OCI-M2 (cell line): Measurements from ENCODE around the gene DNAL1.

Experiments used
- DNase-seq: peaks from one replicate; lab custom pipeline; 2025; ENCODE audit not compliant: unreplicated experiment; lab: John Stamatoyannopoulos, UW

DNAL1 gene

GRCh38 chr14:73722581-73722980 is 77.8 kb downstream of the DNAL1 start:
- DNase-seq = no peak

GRCh38 chr14:73723406-73723796 is 78.6 kb downstream of the DNAL1 start:
- DNase-seq = no peak

- DNase-seq = no peak
Measured at GRCh38 chr14:73723797-73724661, 79.2 kb downstream of the DNAL1 start.

GRCh38 chr14:73724696-73725095 is 79.9 kb downstream of the DNAL1 start:
- no peak for DNase-seq

- DNase-seq = no peak
Measured at GRCh38 chr14:73725116-73726024, 80.6 kb downstream of the DNAL1 start.

- DNase-seq = no peak
Measured at GRCh38 chr14:73726025-73726961, 81.5 kb downstream of the DNAL1 start.

- DNase-seq = no peak
Measured at GRCh38 chr14:73727166-73727565, 82.4 kb downstream of the DNAL1 start.

GRCh38 chr14:73728717-73729330 is 84.0 kb downstream of the DNAL1 start:
- DNase-seq = peak; percentile 85

- no peak for DNase-seq
Measured at GRCh38 chr14:73729556-73730265, 84.9 kb downstream of the DNAL1 start.

GRCh38 chr14:73731111-73731510 is 86.3 kb downstream of the DNAL1 start:
- no peak for DNase-seq

- no peak for DNase-seq
Measured at GRCh38 chr14:73732006-73732405, 87.2 kb downstream of the DNAL1 start.

GRCh38 chr14:73736842-73737241 is 92.1 kb downstream of the DNAL1 start:
- no peak for DNase-seq

GRCh38 chr14:73738518-73739173 is 93.9 kb downstream of the DNAL1 start:
- no peak for DNase-seq

GRCh38 chr14:73739174-73739898 is 94.5 kb downstream of the DNAL1 start:
- no peak for DNase-seq

GRCh38 chr14:73739899-73740617 is 95.3 kb downstream of the DNAL1 start:
- DNase-seq = no peak

GRCh38 chr14:73740618-73741326 is 96.0 kb downstream of the DNAL1 start:
- no peak for DNase-seq

- peak; percentile 79 for DNase-seq
Measured at GRCh38 chr14:73741386-73741875, 96.6 kb downstream of the DNAL1 start.
